ENCODE measurements around the gene SCAND1.

SCAND1 gene

DNA sequence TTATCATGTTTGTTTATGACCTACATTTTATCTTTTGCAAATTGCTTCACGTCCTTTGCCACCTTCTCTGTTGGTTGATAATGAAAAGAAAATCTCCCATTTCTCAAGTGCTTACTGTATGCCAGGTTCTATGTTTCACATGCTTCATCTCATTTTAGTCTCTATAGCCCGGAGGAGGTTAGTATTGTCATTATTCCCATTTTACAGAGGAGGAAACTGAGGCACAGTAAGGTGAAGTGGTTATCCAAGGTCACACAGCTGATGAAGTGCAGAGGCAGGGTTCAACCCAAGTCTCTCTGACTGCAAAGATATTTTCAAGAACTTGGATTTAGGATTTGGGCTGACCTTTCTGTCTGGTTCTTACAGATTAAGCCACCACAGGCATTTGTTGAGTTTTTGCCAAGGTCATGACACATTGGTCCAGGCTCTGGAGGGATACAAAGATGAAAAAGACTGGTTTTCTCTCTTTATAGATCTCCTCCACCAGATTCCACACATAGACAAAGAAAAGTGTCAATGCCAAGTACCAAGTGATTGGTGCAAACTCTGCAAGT is 34.7 kb upstream of the SCAND1 start:
- H3K36me3 ChIP-seq (ENCODE audit: control insufficient read depth, low read length): no peaks in the 10 kb centered on the region
- TF ChIP-seq, protein P1, sequence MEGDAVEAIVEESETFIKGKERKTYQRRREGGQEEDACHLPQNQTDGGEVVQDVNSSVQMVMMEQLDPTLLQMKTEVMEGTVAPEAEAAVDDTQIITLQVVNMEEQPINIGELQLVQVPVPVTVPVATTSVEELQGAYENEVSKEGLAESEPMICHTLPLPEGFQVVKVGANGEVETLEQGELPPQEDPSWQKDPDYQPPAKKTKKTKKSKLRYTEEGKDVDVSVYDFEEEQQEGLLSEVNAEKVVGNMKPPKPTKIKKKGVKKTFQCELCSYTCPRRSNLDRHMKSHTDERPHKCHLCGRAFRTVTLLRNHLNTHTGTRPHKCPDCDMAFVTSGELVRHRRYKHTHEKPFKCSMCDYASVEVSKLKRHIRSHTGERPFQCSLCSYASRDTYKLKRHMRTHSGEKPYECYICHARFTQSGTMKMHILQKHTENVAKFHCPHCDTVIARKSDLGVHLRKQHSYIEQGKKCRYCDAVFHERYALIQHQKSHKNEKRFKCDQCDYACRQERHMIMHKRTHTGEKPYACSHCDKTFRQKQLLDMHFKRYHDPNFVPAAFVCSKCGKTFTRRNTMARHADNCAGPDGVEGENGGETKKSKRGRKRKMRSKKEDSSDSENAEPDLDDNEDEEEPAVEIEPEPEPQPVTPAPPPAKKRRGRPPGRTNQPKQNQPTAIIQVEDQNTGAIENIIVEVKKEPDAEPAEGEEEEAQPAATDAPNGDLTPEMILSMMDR (IDR thresholded peaks at IDR 0.05; ENCODE audit: low read depth, low read length, poor library complexity, severe bottlenecking): no peak
- TF ChIP-seq EZH2phosphoT487 (IDR thresholded peaks at IDR 0.05; ENCODE audit: borderline replicate concordance, low read length): no peak
- H3K4me2 ChIP-seq (ENCODE audit: low read length): no peak overlapping the region
- no peak overlapping the region for H3K4me3 ChIP-seq (ENCODE audit: low read length)
- H3K27me3 ChIP-seq (ENCODE audit: control insufficient read depth, low read length): no peaks in the 10 kb centered on the region
- no peaks in the 10 kb centered on the region for H4K20me1 ChIP-seq (ENCODE audit: control insufficient read depth, insufficient read depth, low read depth, low read length)
- H3K4me1 ChIP-seq (ENCODE audit: control insufficient read depth, low read length): peaks cover 59% of the 10 kb centered on the region
- H3F3A ChIP-seq (ENCODE audit: control insufficient read depth, insufficient read depth): 0 out of 2 replicates have a peak, but pooled peaks cover 3% of the 10 kb centered on the region
- no peak overlapping the region for H3K27ac ChIP-seq (ENCODE audit: low read depth, low read length)
- H3K9me3 ChIP-seq (ENCODE audit: control insufficient read depth, insufficient read depth, low read length): no peaks in the 10 kb centered on the region
- H3K9me2 ChIP-seq (replicated peaks; ENCODE audit: control insufficient read depth, low read length): no peaks in the 10 kb centered on the region
- H3K79me2 ChIP-seq (ENCODE audit: control insufficient read depth, low read length): no peaks in the 10 kb centered on the region

DNA sequence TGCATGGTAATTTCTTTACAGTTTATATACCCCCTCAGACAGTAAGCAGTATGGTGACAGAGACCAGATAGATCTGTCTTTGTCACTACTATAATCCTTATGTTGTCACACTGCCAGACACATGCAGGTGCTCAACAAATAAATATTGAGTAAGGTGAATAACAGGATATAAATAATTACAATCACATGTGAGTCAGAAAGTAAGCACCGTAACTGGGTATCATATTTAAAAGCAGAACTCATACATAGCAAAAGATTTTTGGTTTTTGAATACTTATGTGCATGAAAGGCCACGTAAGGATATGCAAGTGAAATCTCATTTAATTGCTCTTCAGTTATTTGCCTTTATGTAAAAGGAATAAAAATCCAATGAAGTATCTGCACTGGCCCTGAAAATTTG is 31.5 kb upstream of the SCAND1 start:
- Histone ChIP-seq H3K4me1 (ENCODE audit: control insufficient read depth, low read length) (peaks cover 59% of the 10 kb centered on the region), H3K4me2 (ENCODE audit: low read length) (peak overlapping the region; percentile 29), H3K27me3 (ENCODE audit: control insufficient read depth, low read length) (no peaks in the 10 kb centered on the region), H3F3A (ENCODE audit: control insufficient read depth, insufficient read depth) (no peaks in the 10 kb centered on the region; the same call in 1 of the 2 replicates), H3K4me3 (ENCODE audit: low read length) (no peak overlapping the region), H3K27ac (ENCODE audit: low read depth, low read length) (peak overlapping the region; percentile 42), H4K20me1 (ENCODE audit: control insufficient read depth, insufficient read depth, low read depth, low read length) (no peaks in the 10 kb centered on the region), H3K9me2 (replicated peaks; ENCODE audit: control insufficient read depth, low read length) (no peaks in the 10 kb centered on the region), H3K79me2 (ENCODE audit: control insufficient read depth, low read length) (no peaks in the 10 kb centered on the region), H3K9me3 (ENCODE audit: control insufficient read depth, insufficient read depth, low read length) (no peaks in the 10 kb centered on the region), H3K36me3 (ENCODE audit: control insufficient read depth, low read length) (no peaks in the 10 kb centered on the region)
- TF ChIP-seq, protein P1 (IDR thresholded peaks at IDR 0.05; ENCODE audit: low read depth, low read length, poor library complexity, severe bottlenecking): no peak

DNA sequence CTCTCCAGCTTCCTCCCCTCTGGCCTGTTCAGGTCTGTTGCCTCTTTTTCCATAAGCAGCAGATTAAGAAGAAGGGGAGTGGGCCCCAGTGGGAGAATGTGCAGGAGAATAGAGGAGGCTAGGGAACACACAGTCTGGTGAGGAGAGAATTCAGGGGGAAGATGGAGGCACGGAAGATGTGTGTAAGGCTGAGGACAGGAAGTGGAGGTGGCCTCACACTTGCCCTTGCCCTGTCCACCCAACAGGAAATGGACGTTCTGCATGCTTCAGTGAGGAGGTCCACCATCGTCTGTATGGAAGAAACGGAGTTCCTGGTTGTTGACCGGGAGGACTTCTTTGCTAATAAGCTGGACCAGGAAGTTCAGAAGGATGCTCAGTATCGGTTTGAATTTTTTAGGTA is 30.1 kb upstream of the SCAND1 start:
- Histone ChIP-seq H3K79me2 (ENCODE audit: control insufficient read depth, low read length) (no peaks in the 10 kb centered on the region), H3K9me3 (ENCODE audit: control insufficient read depth, insufficient read depth, low read length) (no peaks in the 10 kb centered on the region), H4K20me1 (ENCODE audit: control insufficient read depth, insufficient read depth, low read depth, low read length) (no peaks in the 10 kb centered on the region), H3K36me3 (ENCODE audit: control insufficient read depth, low read length) (no peaks in the 10 kb centered on the region), H3F3A (ENCODE audit: control insufficient read depth, insufficient read depth) (peaks cover 2% of the 10 kb centered on the region; the same call in 1 of the 2 replicates), H3K4me3 (ENCODE audit: low read length) (no peak overlapping the region), H3K4me2 (ENCODE audit: low read length) (peak overlapping the region; percentile 17; the same call in 1 of the 2 replicates), H3K9me2 (replicated peaks; ENCODE audit: control insufficient read depth, low read length) (no peaks in the 10 kb centered on the region), H3K4me1 (ENCODE audit: control insufficient read depth, low read length) (peaks cover 70% of the 10 kb centered on the region), H3K27me3 (ENCODE audit: control insufficient read depth, low read length) (no peaks in the 10 kb centered on the region), H3K27ac (ENCODE audit: low read depth, low read length) (no peak overlapping the region)
- no peak for TF ChIP-seq EZH2phosphoT487 (IDR thresholded peaks at IDR 0.05; ENCODE audit: borderline replicate concordance, low read length)
- TF ChIP-seq, protein P1 (IDR thresholded peaks at IDR 0.05; ENCODE audit: low read depth, low read length, poor library complexity, severe bottlenecking): no peak
